Type B pancreatic cell (in vitro differentiated cells): ENCODE data around the gene PHYH. TPM values are rescaled to one million over a fixed set of nuclear protein-coding genes. Genes with fewer than 3 reads are reported as not detected.

Source experiments
- DNase-seq: peaks from one replicate; pipeline ENCODE4 v3.0.0; 2021; ENCODE audit warnings: mixed read lengths; ENCODE audit not compliant: unreplicated experiment; ENCODE audit errors: extremely low spot score
- H3K27ac Mint-ChIP-seq: 2 replicates; pipeline ENCODE4 v1.8.0; 2021; ENCODE audit warnings: mild to moderate bottlenecking, mixed read lengths
- H3K27me3 Mint-ChIP-seq: 2 replicates; pipeline ENCODE4 v1.8.0; 2021; ENCODE audit warnings: mixed read lengths
- H3K36me3 Mint-ChIP-seq: 2 replicates; pipeline ENCODE4 v1.8.0; 2021; ENCODE audit warnings: mixed read lengths
- H3K4me1 Mint-ChIP-seq: one replicate; pipeline ENCODE4 v1.8.0; 2021; ENCODE audit warnings: mixed read lengths; ENCODE audit not compliant: unreplicated experiment
- H3K4me3 Mint-ChIP-seq: 2 replicates; pipeline ENCODE4 v1.8.0; 2021; ENCODE audit warnings: mild to moderate bottlenecking, mixed read lengths
- H3K9me3 Mint-ChIP-seq: 2 replicates; pipeline ENCODE4 v1.8.0; 2021; ENCODE audit warnings: mixed read lengths
- long read RNA-seq: library from polyadenylated mRNA; unstranded; transcript quantifications from one replicate; pipeline ENCODE4 v2.0.0, GENCODE V29; 2020
- total RNA-seq: library from RNA; stranded (reverse); gene quantifications from 2 replicates; pipeline ENCODE4 v1.2.1, GENCODE V29; 2021; ENCODE audit warnings: low replicate concordance
- TF ChIP-seq, protein P1 (sequence below): fragments of 200-600 bp; sonication (generic); conservative IDR thresholded peaks from 2 replicates; pipeline ENCODE4 v1.5.0; 2021; ENCODE audit warnings: antibody characterized with exemption, mild to moderate bottlenecking

PHYH gene
- total RNA-seq, result 23.3 and 27.3 TPM in 2 replicates
- long read RNA-seq, transcript PHYH-201 (9 exons, 1,577 nt), result major isoform, 137 of 155 reads
- long read RNA-seq, partial matches to known transcripts, result 1 of 155 reads
- long read RNA-seq, other reads (novel, unspliced or antisense), result 17 of 155 reads

DNA sequence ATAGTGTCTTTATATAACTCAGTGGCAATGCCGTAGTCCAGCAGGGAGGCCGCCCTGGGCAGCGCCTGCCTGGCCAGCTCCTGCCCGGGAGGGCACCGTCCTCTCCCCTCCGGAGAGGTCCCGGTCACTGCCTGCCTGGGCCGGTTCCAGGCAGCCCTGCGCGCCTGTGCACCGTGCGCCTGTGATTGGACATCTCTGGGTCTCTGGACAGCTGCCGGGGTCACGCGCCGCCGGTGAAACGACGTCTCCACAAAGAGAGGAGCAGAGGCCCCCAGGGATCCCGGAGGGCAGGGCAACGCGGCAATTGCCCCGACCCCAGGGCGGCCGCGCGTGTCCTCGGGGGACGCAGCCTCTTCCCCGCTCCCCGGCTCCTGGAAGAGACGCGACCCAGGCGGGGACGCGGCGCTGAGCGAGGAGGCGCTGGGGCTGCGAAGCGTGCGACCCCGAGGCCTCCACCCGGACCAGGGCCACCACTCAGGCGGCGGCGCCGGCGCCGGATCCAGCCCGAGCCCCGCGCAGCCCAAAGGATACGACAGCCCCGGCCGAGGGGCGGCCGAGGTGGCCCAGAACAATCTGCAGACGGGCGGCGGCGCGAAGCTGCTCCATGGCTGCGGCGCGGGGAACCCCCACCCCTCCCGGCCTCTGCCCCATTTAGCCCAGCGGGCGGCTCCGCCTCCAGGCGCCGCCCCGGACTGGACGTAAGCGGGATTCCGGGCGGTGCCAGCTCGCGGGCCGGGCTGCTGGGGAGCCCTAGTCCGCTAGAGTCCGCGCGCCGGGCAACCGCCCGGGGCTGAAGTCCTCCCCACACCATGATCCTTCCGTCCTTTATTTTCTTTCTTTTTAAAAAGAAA lies at the start of gene PHYH:
Gene PHYH (minus strand): TSS at position 628 of the 851 bp plus-strand sequence. CDS start 22 bp downstream, at position 606.
- H3K36me3 Mint-ChIP-seq, result no peaks in the 10 kb centered on the region
- H3K4me1 Mint-ChIP-seq, result peaks cover 10% of the 10 kb centered on the region
- H3K27me3 Mint-ChIP-seq, result no peaks in the 10 kb centered on the region
- peak within 1 kb of the TSS; percentile 75 for H3K27ac Mint-ChIP-seq
- peak; percentile 83 for DNase-seq
- H3K9me3 Mint-ChIP-seq, result no peaks in the 10 kb centered on the region
- H3K4me3 Mint-ChIP-seq, result peak within 1 kb of the TSS; percentile 86
- TF ChIP-seq, protein P1, sequence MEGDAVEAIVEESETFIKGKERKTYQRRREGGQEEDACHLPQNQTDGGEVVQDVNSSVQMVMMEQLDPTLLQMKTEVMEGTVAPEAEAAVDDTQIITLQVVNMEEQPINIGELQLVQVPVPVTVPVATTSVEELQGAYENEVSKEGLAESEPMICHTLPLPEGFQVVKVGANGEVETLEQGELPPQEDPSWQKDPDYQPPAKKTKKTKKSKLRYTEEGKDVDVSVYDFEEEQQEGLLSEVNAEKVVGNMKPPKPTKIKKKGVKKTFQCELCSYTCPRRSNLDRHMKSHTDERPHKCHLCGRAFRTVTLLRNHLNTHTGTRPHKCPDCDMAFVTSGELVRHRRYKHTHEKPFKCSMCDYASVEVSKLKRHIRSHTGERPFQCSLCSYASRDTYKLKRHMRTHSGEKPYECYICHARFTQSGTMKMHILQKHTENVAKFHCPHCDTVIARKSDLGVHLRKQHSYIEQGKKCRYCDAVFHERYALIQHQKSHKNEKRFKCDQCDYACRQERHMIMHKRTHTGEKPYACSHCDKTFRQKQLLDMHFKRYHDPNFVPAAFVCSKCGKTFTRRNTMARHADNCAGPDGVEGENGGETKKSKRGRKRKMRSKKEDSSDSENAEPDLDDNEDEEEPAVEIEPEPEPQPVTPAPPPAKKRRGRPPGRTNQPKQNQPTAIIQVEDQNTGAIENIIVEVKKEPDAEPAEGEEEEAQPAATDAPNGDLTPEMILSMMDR, result no peak

DNA sequence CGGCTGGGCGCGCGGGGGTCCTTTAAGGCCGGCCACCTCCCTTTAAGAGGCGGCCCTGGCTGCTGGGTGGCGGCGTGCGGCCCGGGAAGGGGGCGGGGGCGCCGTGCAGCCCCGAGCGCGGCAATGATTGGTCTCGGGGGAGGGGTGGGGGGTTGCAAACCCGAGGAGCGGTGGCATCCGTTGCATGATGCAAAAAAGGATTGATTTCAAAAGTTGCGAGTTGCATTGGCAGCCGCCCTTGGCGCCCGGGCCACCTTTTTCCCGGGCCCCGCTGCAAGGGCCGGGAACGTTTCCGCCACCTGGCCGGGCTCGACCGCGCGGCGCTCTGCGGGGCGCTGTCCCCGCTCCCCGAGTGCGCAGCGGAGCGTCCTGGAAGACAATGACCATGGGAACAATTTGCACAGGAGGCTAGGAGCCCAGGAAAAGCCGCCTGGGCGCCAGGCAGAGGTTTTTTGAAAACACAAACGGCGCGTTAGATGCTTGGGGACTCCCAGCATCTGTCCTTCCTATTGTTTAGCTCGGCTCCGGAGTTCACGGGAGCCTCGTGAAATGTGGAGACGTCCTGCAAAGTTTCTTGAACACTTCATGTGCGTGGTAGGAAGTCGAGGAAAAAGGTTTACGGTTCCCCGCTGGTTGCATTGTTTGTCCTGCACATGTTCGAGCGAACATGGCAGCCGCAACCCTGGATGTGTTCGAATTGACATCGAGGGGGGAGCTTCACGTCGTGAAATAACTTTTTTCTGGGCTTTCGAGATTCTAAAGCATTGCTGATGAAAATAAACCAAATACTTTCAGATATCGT lies 48.6 kb upstream of the PHYH start, which contains the start of gene SEPHS1:
Gene SEPHS1 (minus strand): TSS at position 78 of the 802 bp plus-strand sequence. CDS start 3,343 bp downstream, outside the sequence.
- Mint-ChIP-seq H3K4me3 (peak within 1 kb of the TSS; percentile 96), H3K9me3 (no peaks in the 10 kb centered on the region), H3K27ac (peak within 1 kb of the TSS; percentile 97), H3K4me1 (peaks cover 18% of the 10 kb centered on the region), H3K36me3 (peaks cover 9% of the 10 kb centered on the region), H3K27me3 (peaks cover 37% of the 10 kb centered on the region)
- TF ChIP-seq, protein P1, result no peak
- DNase-seq, result peak; percentile 84

DNA sequence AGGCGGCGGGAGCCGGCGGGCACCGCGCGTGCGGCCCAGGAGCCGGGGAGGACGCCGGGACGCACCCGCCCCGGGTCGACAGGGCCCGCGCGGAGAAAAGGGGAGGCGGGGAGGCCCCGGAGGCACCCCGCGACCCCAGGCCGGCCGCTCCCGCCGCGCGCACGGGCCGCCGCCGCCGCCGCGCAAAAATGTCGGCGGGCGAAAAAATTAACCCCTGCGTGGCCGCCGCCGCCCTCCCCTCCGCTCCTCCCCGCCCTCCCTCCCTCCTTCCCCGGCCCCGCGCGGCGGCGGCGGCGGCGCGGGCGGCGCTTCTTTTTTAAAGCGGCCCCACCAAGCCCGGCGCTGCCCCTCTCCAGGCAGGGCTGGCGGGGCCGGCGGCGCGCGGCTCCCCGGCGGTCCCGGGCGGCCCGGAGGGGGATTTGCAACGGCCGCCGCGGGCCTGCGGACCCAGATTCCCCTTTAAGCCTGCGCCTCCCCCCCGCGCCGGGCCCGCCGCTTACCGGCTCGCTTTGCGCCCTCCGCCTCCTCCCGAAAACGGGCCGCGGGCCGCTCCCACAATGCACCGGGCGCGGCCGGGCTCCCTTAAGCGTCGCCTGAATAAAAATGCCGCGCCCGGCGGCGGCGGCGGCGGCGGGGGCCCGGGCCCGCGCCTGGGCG lies 47.8 kb upstream of the PHYH start:
- Mint-ChIP-seq H3K27me3 (peaks cover 29% of the 10 kb centered on the region), H3K36me3 (peaks cover 9% of the 10 kb centered on the region), H3K4me1 (peaks cover 18% of the 10 kb centered on the region), H3K9me3 (no peaks in the 10 kb centered on the region), H3K4me3 (no peak overlapping the region), H3K27ac (no peak overlapping the region)
- peak; percentile 82 for DNase-seq
- TF ChIP-seq, protein P1, result no peak

DNA sequence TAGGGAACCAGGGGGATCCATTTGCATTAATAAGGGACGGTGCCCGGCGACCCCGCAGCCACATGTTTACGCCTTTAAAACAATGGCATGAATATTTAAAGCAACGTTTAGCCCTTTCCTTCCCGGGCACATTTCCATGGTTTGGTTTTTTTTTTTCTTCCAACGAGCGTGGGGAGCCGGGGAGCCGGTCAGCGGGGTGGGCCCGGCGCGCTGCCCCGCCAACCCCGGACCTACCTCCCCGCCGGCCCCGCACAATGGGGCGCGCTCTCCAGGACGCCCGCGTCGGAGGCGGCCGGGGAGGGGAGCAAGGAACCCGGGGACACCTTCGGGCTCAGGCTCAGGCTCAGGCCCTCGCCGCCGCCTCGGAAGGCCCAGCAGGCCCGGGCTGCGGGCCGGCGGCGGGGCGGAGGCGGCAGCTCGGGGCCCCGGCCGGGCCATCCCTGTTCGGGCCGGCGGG lies 47.2 kb upstream of the PHYH start:
- Mint-ChIP-seq H3K27me3 (peaks cover 24% of the 10 kb centered on the region), H3K9me3 (no peaks in the 10 kb centered on the region), H3K27ac (peak overlapping the region; percentile 93), H3K4me3 (peak overlapping the region; percentile 89), H3K36me3 (peaks cover 9% of the 10 kb centered on the region), H3K4me1 (peaks cover 15% of the 10 kb centered on the region)
- DNase-seq, result no peak
- TF ChIP-seq, protein P1, result no peak
